ENCODE data around the gene FRMD4A.

The FRMD4A gene

DNA sequence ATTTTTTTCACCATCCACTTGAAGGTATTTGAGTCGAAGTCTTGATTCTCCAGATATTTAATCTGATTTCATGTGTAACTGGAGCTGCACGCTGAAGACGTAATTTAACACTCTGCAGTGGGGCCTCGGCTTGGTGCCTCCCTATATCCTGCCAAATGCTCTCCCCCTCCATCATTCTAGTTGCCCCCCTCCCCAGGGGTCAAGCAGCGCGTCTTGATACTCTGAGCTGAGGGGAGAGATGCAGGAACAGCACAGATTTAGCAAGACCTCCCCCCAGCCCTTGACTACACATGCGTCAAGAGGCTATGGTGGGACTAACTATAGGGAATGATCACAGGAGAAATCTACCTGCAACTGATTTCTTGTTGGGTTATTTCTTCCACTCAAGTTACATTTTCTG is 658.2 kb downstream of the FRMD4A start:
- TF ChIP-seq, protein P1, sequence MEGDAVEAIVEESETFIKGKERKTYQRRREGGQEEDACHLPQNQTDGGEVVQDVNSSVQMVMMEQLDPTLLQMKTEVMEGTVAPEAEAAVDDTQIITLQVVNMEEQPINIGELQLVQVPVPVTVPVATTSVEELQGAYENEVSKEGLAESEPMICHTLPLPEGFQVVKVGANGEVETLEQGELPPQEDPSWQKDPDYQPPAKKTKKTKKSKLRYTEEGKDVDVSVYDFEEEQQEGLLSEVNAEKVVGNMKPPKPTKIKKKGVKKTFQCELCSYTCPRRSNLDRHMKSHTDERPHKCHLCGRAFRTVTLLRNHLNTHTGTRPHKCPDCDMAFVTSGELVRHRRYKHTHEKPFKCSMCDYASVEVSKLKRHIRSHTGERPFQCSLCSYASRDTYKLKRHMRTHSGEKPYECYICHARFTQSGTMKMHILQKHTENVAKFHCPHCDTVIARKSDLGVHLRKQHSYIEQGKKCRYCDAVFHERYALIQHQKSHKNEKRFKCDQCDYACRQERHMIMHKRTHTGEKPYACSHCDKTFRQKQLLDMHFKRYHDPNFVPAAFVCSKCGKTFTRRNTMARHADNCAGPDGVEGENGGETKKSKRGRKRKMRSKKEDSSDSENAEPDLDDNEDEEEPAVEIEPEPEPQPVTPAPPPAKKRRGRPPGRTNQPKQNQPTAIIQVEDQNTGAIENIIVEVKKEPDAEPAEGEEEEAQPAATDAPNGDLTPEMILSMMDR (IDR thresholded peaks at IDR 0.05; ENCODE audit: low read depth, low read length), result no peak
- TF ChIP-seq MAX (IDR thresholded peaks at IDR 0.05; ENCODE audit: low read depth, low read length), result no peak
- no peak for TF ChIP-seq POLR2A (IDR thresholded peaks at IDR 0.05; ENCODE audit: extremely low read depth, insufficient read length)
- no peak for TF ChIP-seq MYC (IDR thresholded peaks at IDR 0.05; ENCODE audit: low read depth, low read length)
- no peak for DNase-seq (ENCODE audit: low read depth)
- H3K4me3 ChIP-seq (ENCODE audit: low read depth, low read length), result no peak overlapping the region

GRCh38 chr10:13671904-13672303 is 658.8 kb downstream of the FRMD4A start:
- DNase-seq (ENCODE audit: low read depth), result no peak
- TF ChIP-seq MYC (IDR thresholded peaks at IDR 0.05; ENCODE audit: low read depth, low read length), result no peak
- TF ChIP-seq, protein P1 (IDR thresholded peaks at IDR 0.05; ENCODE audit: low read depth, low read length), result no peak
- no peak for TF ChIP-seq POLR2A (IDR thresholded peaks at IDR 0.05; ENCODE audit: extremely low read depth, insufficient read length)
- no peak for TF ChIP-seq MAX (IDR thresholded peaks at IDR 0.05; ENCODE audit: low read depth, low read length)
- H3K4me3 ChIP-seq (ENCODE audit: low read depth, low read length), result no peak overlapping the region

DNA sequence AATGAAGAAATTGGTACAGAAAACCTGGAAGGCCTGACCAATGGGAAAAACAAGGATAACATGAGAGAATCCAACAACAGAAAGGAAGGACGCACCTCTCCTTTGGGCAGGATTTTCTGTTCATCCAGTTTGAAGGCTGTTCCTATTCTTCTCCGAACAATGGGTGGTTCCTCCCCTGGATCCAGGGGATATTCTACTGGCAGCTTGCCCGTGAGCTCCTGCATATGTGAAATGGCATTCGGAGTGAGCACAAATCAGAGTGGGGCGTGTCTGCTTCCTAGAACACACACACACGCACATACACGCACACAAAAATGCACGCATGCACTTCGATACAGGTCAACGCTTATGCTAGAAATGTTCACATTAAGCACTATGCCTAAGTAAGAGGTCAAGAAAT is 660.4 kb downstream of the FRMD4A start:
- DNase-seq (ENCODE audit: low read depth), result no peak
- TF ChIP-seq, protein P1 (IDR thresholded peaks at IDR 0.05; ENCODE audit: low read depth, low read length), result no peak
- TF ChIP-seq POLR2A (IDR thresholded peaks at IDR 0.05; ENCODE audit: extremely low read depth, insufficient read length) (no peak), MYC (IDR thresholded peaks at IDR 0.05; ENCODE audit: low read depth, low read length) (no peak), MAX (IDR thresholded peaks at IDR 0.05; ENCODE audit: low read depth, low read length) (no peak)
- H3K4me3 ChIP-seq (ENCODE audit: low read depth, low read length), result no peak overlapping the region

DNA sequence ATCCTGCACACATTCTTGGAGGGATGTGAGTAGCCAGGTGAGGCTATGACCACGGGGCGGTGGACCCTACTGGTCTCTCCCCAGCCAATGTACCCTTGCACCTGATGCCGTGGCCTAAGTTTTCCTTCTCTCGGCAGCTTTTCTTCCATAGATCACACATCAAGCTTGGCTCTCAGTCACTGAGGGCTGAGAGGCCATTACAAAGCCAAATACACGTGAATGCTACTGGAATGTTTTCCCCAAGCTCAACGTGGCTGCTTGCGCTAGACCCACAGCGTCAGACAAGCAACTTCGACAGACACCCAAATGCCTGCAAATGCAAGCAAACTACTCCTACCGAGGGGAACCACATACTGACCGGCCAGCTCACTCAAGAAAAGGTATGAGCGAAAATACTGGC is 660.8 kb downstream of the FRMD4A start:
- no peak for DNase-seq (ENCODE audit: low read depth)
- no peak for TF ChIP-seq MYC (IDR thresholded peaks at IDR 0.05; ENCODE audit: low read depth, low read length)
- no peak for TF ChIP-seq POLR2A (IDR thresholded peaks at IDR 0.05; ENCODE audit: extremely low read depth, insufficient read length)
- TF ChIP-seq, protein P1 (IDR thresholded peaks at IDR 0.05; ENCODE audit: low read depth, low read length), result no peak
- no peak for TF ChIP-seq MAX (IDR thresholded peaks at IDR 0.05; ENCODE audit: low read depth, low read length)
- no peak overlapping the region for H3K4me3 ChIP-seq (ENCODE audit: low read depth, low read length)

DNA sequence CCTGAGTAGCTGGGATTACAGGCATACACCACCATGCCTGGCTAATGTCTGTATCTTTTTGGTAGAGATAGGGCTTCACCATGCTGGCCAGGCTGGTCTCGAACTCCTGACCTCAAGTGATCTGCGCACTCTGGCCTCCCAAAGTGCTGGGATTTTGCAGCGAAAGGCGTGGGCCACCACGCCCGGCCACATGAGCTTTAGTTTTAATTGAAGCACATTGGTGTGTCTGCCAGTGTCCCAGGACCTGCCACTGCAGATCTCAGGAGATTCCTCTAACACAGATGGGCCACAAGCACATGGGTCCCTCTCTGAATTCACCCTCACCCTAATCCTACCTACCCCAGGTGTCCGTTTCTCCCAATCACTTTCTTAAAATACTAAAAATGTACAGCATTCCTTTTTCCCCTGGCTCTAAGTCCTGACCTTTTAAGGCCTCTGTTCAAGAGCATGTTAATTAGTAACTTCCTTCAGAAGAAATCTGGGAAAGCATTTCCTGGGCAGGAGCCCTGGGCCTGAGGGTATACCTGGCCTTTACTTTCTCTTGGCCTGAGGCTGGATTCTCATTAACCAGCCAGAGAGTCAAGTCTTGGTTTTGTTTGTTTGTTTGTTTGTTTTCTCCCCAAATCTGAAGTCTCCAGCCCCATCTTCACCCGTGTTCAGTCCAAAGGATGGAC is 661.4 kb downstream of the FRMD4A start:
- TF ChIP-seq MYC (IDR thresholded peaks at IDR 0.05; ENCODE audit: low read depth, low read length) (no peak), POLR2A (IDR thresholded peaks at IDR 0.05; ENCODE audit: extremely low read depth, insufficient read length) (no peak), MAX (IDR thresholded peaks at IDR 0.05; ENCODE audit: low read depth, low read length) (no peak)
- TF ChIP-seq, protein P1 (IDR thresholded peaks at IDR 0.05; ENCODE audit: low read depth, low read length), result no peak
- H3K4me3 ChIP-seq (ENCODE audit: low read depth, low read length), result no peak overlapping the region
- DNase-seq (ENCODE audit: low read depth), result no peak

All from NB4 (cell line).